Effector CD8-positive, alpha-beta T cell (primary cell): ENCODE data around the gene TIPIN.
A peak's percentile ranks its signal among the peaks of the same experiment; 100 is the strongest.
"Not testable (repeated sequence)": the region's sequence is repeated elsewhere in the genome, so short reads cannot be mapped to it uniquely, and the experiment has no call there.

Source experiments
- DNase-seq: peaks from one replicate; lab custom pipeline; 2025; lab: John Stamatoyannopoulos, UW
- total RNA-seq, 4 experiments: gene quantifications; one replicate each; lab custom pipeline; 2026; lab: John Stamatoyannopoulos, UW

TIPIN gene, protein sequence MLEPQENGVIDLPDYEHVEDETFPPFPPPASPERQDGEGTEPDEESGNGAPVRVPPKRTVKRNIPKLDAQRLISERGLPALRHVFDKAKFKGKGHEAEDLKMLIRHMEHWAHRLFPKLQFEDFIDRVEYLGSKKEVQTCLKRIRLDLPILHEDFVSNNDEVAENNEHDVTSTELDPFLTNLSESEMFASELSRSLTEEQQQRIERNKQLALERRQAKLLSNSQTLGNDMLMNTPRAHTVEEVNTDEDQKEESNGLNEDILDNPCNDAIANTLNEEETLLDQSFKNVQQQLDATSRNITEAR
- total RNA-seq, result 5.7 to 17.5 (median 7.4) reads per million in 4 experiments

DNA sequence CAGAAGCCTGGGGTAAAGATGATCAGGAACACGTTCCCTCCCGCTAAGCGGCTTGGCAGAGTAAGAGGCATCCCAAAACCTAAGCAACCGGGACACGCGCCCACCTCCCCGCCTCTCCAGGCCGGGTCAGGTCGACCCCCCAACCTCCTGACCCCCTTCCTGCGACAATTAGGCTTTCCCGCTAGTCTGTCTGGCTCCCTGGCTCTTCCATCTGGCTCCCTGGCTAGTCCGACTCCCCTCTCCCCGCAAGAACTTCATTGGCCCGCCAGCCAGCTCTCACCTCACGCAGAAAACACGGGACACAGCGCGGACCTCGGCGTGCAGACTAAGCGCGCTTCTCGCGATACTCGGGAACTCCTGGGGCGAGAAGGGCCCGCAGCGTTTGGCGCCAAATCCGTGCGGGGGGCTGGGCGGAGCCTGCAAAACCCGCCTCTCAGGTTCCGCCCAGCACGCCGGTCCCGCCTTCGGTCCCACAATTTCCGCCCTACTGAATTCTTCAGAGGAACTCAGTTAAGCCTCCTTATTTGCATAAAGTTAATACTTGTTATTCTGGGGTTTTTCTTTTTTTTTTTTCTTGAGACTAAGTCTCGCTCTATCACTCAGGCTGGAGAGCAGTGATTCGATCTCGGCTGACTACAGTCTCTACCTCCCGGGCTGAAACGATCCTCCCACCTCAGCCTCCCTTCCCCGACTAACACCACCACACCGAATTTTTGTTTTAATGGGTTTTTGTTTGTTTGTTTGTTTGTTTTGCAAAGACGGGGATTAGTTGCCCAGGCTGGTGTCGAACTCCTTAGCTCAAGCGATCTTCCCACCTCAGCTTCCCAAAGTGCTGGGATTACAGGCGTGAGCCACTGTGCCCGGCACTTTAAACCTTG, at the start of gene TIPIN:
Gene TIPIN, minus strand, starts transcription at position 327 of the 878 bp plus-strand sequence. CDS start 3,738 bp downstream, outside the sequence.
- peak; percentile 95 for DNase-seq

DNA sequence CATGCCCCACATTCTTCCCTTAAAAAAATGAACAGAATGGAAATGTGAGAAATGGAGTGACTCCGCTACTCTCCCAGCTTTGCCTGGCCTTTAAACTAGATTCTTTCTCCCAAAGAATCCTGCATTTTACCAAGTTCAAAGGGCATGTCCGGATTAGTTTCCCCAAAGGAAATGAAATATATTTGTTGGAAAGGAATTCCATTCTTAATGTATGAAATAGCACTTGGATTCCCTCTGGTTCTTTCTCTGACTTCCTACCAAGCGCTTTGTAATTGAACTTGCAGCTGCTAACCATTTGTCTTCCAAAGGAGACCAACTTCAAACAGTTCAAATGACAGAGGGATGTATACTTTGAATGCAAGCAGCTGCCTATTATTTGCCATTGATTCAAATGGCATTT, 49.1 kb upstream of the TIPIN start:
- DNase-seq, result no peak

DNA sequence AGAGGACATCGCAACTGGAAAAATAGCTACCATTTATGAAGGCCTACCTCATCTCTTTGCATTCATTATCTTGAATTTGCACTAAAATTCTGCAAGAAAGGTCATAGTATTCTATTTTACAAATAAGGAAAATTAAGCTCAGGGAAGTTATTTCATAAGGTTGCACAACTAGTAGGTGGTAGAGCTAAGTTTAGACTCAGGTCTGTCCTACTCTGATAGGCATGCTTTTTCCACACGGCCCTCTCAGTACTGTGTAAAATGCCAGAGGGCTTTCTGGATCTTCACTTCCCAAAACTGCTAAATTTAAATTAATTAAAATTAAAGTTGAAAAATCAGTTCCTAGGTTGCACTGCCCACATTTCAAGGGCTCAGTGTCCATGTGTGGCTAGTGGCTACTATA, 48.5 kb upstream of the TIPIN start:
- DNase-seq, result no peak

DNA sequence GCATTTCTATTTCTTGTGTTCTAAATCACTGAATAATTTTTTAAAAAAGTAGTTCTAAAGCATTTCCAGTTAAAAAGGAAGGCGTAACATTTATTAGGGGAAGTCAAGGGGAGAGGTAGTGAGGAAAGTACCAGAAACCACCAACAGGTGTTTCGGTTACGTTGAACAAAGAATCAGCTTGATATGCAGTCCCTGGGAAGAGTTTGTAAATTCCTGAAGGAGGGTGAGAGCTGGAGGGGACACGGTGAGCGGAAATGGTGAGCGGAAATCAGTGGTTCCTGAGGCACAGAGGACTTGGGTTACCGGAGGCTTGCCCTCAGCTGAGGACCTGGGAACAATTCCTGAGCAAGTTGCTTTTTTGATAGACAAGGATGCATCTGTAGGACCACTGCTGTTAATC, 48.0 kb upstream of the TIPIN start:
- no peak for DNase-seq

DNA sequence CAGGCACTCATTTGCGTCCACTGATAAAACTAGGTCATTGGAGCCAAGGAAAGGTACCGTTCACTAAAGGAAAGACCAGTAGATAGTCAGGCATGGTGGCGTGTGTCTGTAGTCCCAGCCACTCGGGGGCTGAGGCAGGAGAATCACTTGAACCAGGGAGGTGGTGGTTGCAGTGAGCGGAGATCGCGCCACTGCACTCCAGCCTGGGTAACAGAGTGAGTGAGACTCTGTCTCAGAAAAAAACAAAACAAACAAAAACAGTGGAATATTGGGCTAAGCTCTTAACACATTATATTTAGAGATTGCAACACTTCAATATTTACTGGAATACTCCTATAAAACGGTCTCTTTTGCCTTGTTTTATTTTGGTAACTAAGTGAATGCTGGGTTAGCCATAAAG, 47.6 kb upstream of the TIPIN start:
- DNase-seq, result no peak

DNA sequence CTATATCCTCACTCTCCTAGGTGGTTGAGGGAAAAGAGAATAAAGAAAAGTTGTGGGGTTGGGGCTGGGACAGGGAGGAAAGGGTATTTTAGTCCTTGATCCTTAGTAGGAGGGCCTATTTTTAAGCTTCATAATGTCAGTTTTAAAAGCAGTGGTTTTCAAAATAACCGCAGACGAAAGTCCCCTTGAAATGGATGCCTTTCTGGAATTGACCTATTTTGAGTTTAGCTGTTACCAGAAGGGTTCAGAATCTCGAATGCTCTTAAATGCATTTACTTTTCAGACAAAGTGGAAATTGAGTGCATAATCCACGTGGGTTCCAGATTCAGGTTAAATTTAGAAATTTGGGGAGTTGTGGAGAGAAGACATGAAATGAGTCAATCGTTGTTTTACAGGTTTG, 46.8 kb upstream of the TIPIN start:
- DNase-seq, result no peak

DNA sequence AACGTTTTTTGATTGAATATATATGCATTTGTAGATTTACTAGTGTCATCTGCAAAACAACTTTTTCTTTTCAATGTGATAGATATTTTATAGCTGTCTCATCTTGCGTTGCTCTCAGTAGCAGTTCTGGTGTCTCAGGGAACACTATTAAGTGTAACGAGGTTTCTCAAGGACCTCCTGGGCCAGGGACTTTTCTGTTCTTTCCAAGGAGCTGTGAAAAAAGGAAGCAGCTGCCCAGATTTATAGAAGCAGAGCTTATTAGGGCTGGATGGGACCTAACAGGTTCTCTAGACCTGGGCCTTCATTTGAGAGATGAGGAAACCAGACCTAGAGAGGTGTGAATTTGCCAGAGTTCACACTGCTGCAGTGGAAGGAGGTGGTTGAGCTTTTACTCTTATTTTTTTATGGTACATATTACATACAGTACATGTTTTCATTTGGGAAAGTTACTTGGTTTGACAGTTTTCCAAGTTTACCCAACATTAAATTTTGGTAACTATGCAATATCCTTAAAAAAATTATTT, 46.3 kb upstream of the TIPIN start:
- no peak for DNase-seq

DNA sequence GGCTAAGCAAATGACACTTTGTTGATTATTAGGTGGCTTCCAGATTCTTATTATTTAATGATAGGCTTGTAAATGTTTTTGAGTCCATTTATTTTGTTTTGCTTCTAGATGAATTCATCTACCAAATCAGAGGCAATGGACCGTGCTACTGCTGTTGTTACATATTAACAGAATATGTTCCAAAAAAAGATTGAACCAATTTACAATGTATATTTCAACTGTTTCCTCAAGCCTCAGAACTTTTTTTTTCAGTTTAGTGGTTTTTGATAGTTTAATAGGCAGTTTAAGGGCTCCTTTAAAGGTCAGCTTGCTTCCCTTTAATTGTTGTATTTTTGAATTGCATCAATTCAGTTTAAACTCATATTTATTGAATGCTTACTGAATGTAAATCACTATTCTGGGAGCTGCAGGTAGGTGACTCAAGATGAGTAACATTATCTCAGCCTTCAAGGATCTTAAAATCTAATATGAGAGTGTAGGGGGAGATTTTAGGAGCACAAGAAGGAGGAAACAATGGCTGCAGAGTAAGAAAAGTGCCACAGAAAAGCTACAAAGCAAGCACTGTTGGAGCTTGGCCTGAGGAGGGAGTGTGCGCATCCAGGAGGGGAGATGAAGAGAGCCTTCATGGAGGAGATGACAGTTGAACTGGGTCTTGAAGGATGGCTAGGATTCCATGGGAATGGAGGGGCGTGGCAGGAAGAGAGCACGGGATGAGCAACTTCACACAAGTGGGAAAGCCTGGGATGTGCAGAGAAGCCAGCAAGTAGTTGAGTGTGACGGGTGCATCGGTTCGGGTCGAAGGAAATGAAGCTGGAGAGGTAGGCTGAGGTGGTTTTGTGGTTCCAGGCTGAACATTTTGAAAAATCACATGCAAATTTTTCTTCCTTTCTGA, 44.9 kb upstream of the TIPIN start:
- no peak for DNase-seq

DNA sequence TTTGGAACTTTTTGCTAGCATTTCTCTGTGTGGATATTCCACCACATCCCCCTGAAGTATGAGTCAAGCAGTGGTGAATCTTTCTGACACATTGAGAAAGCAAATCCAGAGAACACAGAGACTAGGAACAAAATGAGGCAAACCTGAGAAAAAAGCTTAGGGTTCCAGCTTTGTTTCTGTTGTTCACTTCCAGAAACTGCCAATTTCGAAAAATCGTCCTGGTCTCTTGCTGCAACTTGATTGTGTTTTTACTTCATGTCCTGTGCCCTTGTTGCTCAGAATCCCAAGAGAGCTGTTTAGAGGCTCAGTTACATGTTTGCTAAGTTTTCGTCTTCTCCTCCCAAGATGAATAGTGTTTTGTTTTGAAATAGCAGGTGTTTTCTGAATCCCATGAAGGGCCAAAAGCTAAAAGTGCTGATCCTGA, 43.9 kb upstream of the TIPIN start:
- no peak for DNase-seq

DNA sequence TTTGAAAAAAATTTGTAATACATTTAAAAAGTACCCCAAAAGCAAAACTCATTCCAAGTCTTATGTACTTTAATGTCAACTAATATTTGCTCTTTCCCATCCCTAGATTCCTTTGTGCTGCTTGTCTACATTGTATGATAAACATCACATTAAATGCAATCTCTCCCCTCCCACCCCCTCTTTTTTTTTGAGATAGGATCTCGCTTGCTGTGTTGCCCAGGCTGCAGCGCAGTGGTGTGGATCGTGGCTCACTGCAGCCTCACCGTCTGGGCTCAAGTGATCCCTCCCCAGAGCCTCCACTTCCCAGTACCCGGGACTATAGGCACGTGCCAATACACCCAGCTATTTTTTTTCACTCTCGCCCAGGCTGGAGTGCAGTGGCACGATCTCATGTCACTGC, 42.8 kb upstream of the TIPIN start:
- DNase-seq, result no peak

DNA sequence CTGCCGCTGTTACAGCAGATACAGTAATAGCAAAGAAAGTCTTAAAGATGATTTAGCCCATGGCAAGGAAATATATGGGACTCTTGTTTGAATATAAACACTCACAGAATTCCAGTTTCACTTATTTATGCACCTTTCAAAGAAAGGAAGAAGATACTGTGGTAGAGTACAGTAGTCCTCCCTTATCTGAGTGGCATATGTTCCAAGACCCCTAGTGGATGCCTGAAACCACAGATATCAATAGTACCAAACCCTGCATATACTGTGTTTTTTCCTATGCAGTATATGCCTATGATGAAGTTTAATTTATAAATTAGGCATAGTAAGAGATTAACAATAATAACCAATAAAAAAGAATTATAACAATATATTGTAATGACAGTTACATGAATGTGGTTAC, 38.4 kb upstream of the TIPIN start:
- no peak for DNase-seq

DNA sequence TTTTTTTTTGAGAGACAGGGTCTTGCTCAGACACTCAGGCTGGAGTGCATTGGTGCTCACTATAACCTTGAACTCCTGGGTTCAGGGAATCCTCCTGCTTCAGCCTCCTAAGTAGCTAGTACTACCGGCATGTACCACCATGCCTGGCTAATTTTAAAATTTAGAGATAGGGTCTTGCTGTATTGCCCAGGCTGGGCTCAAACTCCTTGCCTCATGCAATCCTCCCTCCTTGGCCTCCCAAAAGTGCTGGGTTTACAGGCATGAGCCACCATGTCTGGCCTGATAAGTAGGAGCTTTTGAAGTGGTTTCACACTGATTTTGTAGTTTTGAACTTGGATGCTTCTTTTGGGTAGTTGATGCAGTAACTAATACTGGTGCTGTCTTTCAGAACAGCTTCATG, 38.0 kb upstream of the TIPIN start:
- no peak for DNase-seq

DNA sequence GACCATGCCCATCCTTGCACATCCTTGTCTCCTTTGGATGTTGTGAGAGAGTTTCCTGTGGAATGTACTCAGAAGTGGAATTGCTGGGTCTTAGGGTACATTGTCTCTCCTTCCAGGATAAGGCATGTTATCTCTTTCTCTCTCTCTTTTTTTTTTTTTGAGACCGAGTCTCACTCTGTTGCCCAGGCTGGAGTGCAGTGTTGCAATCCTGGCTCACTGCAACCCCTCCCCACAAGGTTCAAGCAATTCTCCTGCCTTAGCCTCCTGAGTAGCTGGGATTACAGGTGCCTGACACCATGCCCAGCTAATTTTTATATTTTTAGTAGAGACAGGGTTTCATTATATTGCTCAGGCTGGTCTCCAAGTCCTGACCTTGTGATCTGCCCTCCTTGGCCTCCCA, 36.6 kb upstream of the TIPIN start:
- not testable (repeated sequence) for DNase-seq

DNA sequence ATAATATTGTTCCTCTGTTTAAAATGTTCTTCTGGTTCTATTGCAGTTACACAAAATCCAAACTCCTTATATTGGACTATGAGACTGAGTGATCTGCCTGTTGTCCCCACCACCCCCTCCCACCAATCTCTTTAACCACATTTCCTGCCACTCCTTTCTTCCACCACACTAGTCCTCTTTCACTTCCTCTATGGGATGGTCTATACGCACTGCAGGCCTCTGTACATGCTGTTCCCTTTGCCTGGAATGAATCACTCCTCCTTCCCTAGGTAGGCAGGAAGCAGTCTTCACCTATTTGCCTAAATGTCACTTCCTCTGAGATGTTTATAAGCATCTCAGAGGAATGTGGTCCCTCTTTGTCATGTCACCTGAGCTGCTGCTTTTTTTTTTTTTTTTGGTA, 34.2 kb upstream of the TIPIN start:
- peak; percentile 5 for DNase-seq

DNA sequence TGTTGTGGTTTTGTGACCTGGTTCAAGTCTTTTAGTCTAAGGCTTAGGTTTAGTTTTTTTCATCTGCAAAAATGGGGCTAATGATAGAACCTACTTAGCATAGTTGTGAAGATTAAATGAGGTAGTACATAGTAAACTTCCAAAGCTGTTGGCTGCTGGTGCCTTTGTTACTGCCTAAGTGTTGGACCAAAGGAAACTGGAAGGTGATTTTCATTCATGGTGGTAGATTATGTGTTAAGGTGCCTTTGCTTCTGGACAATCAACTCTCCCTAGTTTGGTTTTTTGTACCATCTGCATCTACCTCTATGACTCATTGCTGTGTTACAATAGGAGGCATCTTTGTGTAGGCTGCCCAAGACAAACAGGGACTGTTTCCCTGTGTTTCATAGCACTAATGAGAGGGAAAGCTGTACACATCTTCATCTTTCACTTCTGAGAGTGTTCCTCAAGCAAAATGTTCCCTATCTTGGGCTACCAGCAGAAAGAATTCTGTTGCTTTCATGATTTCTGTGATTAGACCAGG, 33.4 kb upstream of the TIPIN start:
- DNase-seq, result no peak

DNA sequence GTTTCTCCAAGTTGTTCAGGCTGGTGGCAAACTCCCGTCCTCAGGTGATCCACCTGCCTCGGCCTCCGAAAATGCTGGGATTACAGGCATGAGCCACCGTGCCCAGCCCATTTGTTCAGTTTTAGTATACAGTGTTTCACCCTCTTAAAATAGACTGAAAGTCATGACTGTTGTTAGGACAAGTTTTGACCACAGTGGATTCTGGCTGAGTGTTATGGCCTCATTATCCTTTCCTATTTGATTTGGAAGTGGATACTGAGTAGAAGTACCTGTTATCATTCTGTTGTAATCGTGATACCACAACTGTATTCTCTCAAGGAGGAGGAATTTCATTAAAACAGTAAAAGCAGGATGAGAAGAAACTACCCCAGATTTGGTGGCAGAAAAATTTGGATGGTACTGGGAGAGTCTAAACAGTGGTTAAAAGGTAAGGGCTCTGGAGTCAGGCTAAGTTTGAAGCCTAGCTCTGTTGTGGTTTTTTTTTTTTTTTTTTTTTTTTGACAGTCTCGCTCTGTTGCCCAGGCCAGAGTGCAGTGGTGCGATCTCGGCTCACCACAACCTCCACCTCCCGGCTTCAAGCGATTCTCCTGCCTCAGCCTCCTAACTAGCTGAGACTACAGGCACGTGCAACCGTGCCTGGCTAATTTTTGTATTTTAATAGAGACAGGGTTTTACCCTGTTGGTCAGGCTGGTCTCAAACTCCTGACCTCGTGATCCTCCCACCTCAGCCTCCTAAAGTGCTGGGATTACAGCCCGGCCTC, 32.8 kb upstream of the TIPIN start:
- no peak for DNase-seq

DNA sequence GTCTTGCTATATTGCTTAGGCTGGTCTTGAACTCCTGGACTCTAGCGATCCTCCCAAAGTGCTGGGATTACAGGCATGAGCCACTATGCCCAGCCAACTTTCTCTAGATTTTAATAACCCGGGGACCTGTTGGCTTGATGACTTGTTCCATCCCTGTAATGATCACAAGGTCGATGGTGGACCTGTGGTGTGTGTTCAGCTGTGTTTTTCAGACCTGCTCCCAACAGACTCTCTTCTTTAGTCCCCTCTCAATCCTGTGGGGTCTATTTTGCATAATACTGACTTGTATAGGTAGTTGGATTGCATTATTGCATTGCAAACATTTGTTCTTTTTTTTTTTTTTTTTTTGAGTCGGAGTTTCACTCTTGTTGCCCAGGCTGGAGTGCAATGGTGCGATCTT, 32.1 kb upstream of the TIPIN start:
- no peak for DNase-seq

DNA sequence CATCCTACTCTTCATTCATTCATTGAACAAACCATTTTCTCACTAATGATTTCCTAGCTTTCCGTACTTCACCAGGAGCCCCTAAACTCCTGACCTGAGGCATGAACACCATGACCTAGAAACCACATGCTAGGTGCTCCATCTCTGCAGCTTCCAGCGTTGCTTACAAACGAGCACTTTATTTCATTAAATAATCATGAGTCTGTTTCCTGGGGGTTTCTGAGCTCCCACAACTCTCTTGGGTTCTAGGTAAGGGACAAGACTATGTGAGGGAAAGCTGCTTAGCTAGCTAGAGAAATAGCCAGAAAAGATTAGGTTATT, 31.5 kb upstream of the TIPIN start:
- DNase-seq, result no peak

DNA sequence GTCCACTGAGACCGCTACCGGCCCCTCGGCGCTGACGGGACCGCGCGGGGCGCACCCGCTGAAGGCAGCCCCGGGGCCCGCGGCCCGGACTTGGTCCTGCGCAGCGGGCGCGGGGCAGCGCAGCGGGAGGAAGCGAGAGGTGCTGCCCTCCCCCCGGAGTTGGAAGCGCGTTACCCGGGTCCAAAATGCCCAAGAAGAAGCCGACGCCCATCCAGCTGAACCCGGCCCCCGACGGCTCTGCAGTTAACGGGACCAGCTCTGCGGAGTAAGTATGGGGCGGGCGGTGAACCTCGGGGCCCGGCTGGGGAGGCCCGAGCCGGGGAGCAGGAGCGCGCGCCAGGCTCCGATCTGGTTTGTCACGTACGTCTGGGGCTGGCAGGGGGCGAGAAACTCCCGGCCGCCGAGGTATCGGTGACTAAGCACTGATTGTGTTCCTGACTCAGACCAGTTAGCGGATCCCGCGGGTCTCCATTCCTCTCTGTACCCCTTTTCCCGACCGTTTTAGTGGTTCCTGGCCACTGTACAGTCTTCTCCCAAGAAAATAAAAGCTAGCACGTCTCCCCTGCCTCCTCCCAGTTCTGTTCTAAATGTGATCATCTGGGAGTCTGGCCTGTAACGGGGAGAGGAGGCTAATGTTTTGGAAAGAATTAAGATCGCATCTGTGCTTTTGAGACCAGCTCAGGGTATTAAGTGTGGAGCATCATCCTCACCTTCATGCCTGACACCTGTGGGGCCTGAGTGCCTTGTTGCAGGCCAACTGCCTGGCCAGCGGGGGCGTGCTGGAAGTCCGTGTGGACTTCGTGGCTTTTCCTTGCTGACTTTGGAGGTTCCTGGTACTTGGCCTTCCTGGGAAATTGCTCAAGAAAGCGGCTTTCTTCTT, 30.9 kb upstream of the TIPIN start:
- DNase-seq, result peak; percentile 20
